Thoracic aorta (tissue), 2 donors: Measurements from ENCODE around the gene OR2B2. TPM values are rescaled to one million over a fixed set of nuclear protein-coding genes. Genes with fewer than 3 reads are reported as not detected.
"Not testable (repeated sequence)": the region's sequence is repeated elsewhere in the genome, so short reads cannot be mapped to it uniquely, and the experiment has no call there.

ENCODE experiments used
- ATAC-seq: fragments of 150-250 bp; one replicate; pipeline ENCODE4 v1.8.0; 2017; ENCODE audit warnings: low read depth; ENCODE audit not compliant: insufficient number of reproducible peaks, low FRiP score
- DNase-seq: peaks from one replicate; pipeline ENCODE4 v3.0.0-alpha.2; 2020; ENCODE audit warnings: low spot score
- H3K27ac ChIP-seq, 2 donors: fragments of 200-600 bp; sonication (generic); 1 replicate in 1 of 2; 2 replicates in 1 of 2; pipeline ENCODE4 v1.5.1; 2016; ENCODE audit warnings: mild to moderate bottlenecking in 2 of 2, moderate library complexity in 2 of 2
- H3K27me3 ChIP-seq: fragments of 200-600 bp; sonication (generic); replicated peaks from 2 replicates; pipeline ENCODE4 v1.6.0; 2016; ENCODE audit warnings: mild to moderate bottlenecking; ENCODE audit not compliant: insufficient read depth
- H3K36me3 ChIP-seq: fragments of 200-600 bp; sonication (generic); one replicate; pipeline ENCODE4 v1.5.1; 2016
- H3K4me1 ChIP-seq, 2 donors: fragments of 200-600 bp; sonication (generic); 1 replicate in 1 of 2; 2 replicates in 1 of 2; pipeline versions ENCODE4 v1.5.1 to v1.6.0; 2016; ENCODE audit warnings: low read depth in 2 of 2, mild to moderate bottlenecking in 1 of 2; ENCODE audit not compliant: control insufficient read depth in 1 of 2
- H3K4me3 ChIP-seq: fragments of 200-600 bp; sonication (generic); 2 replicates; pipeline ENCODE4 v1.5.1; 2016; ENCODE audit warnings: mild to moderate bottlenecking
- H3K9me3 ChIP-seq: fragments of 200-600 bp; sonication (generic); 2 replicates; pipeline ENCODE4 v1.5.1; 2016
- CTCF ChIP-seq: fragments of 200-600 bp; sonication (generic); IDR thresholded peaks from one replicate; pipeline ENCODE4 v1.5.1; 2019; ENCODE audit warnings: antibody characterized with exemption
- total RNA-seq, 2 donors: library from RNA; depleted of rRNA; stranded (reverse); fragments of >200 nt; gene quantifications; one replicate each; pipeline versions ENCODE4 v1.1.0 to v1.2.3, GENCODE V29; 2016

OR2B2 gene
- total RNA-seq, 2 donors from 2014 or later, result not detected

- TF ChIP-seq CTCF, result no peak
These were observed 28.6 kb upstream of the OR2B2 start for GRCh38 chr6:27940766-27941165.

GRCh38 chr6:27931209-27931608 lies 19.0 kb upstream of the OR2B2 start:
- no peak for ATAC-seq
- Histone ChIP-seq H3K9me3 (no peaks in the 10 kb centered on the region), H3K4me3 (no peak overlapping the region), H3K27ac (no peak overlapping the region), H3K4me1 (no peaks in the 10 kb centered on the region), H3K36me3 (no peaks in the 10 kb centered on the region), H3K27me3 (no peaks in the 10 kb centered on the region)
- DNase-seq, result no peak
- no peak for TF ChIP-seq CTCF

More at GRCh38 chr6:27940766-27941165, 28.6 kb upstream of the OR2B2 start:
- no peaks in the 10 kb centered on the region for H3K36me3 ChIP-seq
- H3K4me3 ChIP-seq, result no peak overlapping the region
- H3K9me3 ChIP-seq, result no peaks in the 10 kb centered on the region
- no peaks in the 10 kb centered on the region for H3K4me1 ChIP-seq
- no peak overlapping the region for H3K27ac ChIP-seq
- no peak for ATAC-seq
- DNase-seq, result no peak
- H3K27me3 ChIP-seq, result no peaks in the 10 kb centered on the region

- not testable (repeated sequence) for H3K9me3 ChIP-seq, H3K36me3 ChIP-seq, DNase-seq, H3K27ac ChIP-seq, ATAC-seq, H3K4me1 ChIP-seq, H3K27me3 ChIP-seq, H3K4me3 ChIP-seq
These were observed 17.7 kb upstream of the OR2B2 start for GRCh38 chr6:27929930-27930329.

GRCh38 chr6:27928041-27928440 lies 15.8 kb upstream of the OR2B2 start:
- not testable (repeated sequence) for H3K27ac ChIP-seq, H3K4me1 ChIP-seq, DNase-seq, ATAC-seq, H3K9me3 ChIP-seq, H3K4me3 ChIP-seq, H3K27me3 ChIP-seq, H3K36me3 ChIP-seq

GRCh38 chr6:27924179-27924578 lies 12.0 kb upstream of the OR2B2 start:
- Histone ChIP-seq H3K9me3 (no peaks in the 10 kb centered on the region), H3K4me3 (no peak overlapping the region), H3K36me3 (no peaks in the 10 kb centered on the region), H3K27ac (no peak overlapping the region), H3K4me1 (no peaks in the 10 kb centered on the region), H3K27me3 (no peaks in the 10 kb centered on the region)
- DNase-seq (no peak), ATAC-seq (no peak)
- TF ChIP-seq CTCF, result no peak

- Histone ChIP-seq H3K4me3 (no peak overlapping the region), H3K27ac (no peak overlapping the region), H3K27me3 (no peaks in the 10 kb centered on the region), H3K9me3 (no peaks in the 10 kb centered on the region), H3K36me3 (no peaks in the 10 kb centered on the region), H3K4me1 (no peaks in the 10 kb centered on the region)
- ATAC-seq (no peak), DNase-seq (no peak)
- TF ChIP-seq CTCF, result no peak
These were observed 10.8 kb upstream of the OR2B2 start for GRCh38 chr6:27922949-27923348.
